ENCODE data around the gene FRMD6. TPM values are rescaled to one million over a fixed set of nuclear protein-coding genes. Genes with fewer than 3 reads are reported as not detected.

Gene FRMD6
- total RNA-seq, 1 experiment from 2014 or later = 18.7 TPM

- Histone ChIP-seq H3K36me3 (peaks cover 13% of the 10 kb centered on the region), H3K4me3 (no peak overlapping the region), H3K27ac (no peak overlapping the region), H3K4me1 (peaks cover 3% of the 10 kb centered on the region; the same call in 1 of the 2 replicates), H3K27me3 (no peaks in the 10 kb centered on the region), H3K9me3 (replicated peaks) (no peaks in the 10 kb centered on the region)
- no peak for DNase-seq
These were observed 55.6 kb downstream of the FRMD6 start for GRCh38 chr14:51707327-51707726.

GRCh38 chr14:51711505-51711904 lies 59.8 kb downstream of the FRMD6 start:
- no peak for DNase-seq
- Histone ChIP-seq H3K27ac (no peak overlapping the region), H3K36me3 (peaks cover 6% of the 10 kb centered on the region)

DNA sequence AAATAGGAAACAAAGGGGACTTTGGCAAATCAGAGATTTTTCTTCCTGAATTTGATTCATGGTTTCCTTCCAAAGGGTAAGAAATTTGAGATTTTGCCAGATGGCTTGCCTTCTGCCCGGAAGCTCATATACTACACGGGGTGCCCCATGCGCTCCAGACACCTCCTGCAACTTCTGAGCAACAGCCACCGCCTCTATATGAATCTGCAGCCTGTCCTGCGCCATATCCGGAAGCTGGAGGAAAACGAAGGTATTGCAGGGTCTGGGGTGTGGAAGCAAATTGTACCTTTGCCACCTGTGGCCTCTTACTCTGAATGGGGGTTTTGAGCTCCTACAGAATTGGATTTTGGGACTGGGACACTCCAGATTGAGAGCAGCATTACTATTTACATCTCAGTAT lies 63.5 kb downstream of the FRMD6 start:
- Histone ChIP-seq H3K4me3 (no peak overlapping the region), H3K27me3 (no peaks in the 10 kb centered on the region), H3K9me3 (replicated peaks) (no peaks in the 10 kb centered on the region), H3K4me1 (0 out of 2 replicates have a peak, but pooled peaks cover 5% of the 10 kb centered on the region), H3K27ac (no peak overlapping the region), H3K36me3 (peaks cover 18% of the 10 kb centered on the region)
- no peak for DNase-seq

More at GRCh38 chr14:51711505-51711904, 59.8 kb downstream of the FRMD6 start:
- no peaks in the 10 kb centered on the region for H3K9me3 ChIP-seq (replicated peaks)
- no peak overlapping the region for H3K4me3 ChIP-seq
- 0 out of 2 replicates have a peak, but pooled peaks cover 1% of the 10 kb centered on the region for H3K4me1 ChIP-seq
- H3K27me3 ChIP-seq = no peaks in the 10 kb centered on the region

- Histone ChIP-seq H3K9me3 (replicated peaks) (no peaks in the 10 kb centered on the region), H3K27me3 (no peaks in the 10 kb centered on the region), H3K36me3 (peaks cover 18% of the 10 kb centered on the region), H3K27ac (no peak overlapping the region), H3K4me3 (no peak overlapping the region), H3K4me1 (0 out of 2 replicates have a peak, but pooled peaks cover 5% of the 10 kb centered on the region)
- no peak for DNase-seq
These were observed 64.0 kb downstream of the FRMD6 start for GRCh38 chr14:51715742-51716141.

GRCh38 chr14:51716610-51717009 lies 64.9 kb downstream of the FRMD6 start:
- H3K4me3 ChIP-seq = no peak overlapping the region
- H3K4me1 ChIP-seq = 0 out of 2 replicates have a peak, but pooled peaks cover 5% of the 10 kb centered on the region
- H3K36me3 ChIP-seq = peaks cover 16% of the 10 kb centered on the region
- no peaks in the 10 kb centered on the region for H3K9me3 ChIP-seq (replicated peaks)
- no peak overlapping the region for H3K27ac ChIP-seq
- H3K27me3 ChIP-seq = no peaks in the 10 kb centered on the region
- peak in 1 of 2 experiments; percentile 24 for DNase-seq

DNA sequence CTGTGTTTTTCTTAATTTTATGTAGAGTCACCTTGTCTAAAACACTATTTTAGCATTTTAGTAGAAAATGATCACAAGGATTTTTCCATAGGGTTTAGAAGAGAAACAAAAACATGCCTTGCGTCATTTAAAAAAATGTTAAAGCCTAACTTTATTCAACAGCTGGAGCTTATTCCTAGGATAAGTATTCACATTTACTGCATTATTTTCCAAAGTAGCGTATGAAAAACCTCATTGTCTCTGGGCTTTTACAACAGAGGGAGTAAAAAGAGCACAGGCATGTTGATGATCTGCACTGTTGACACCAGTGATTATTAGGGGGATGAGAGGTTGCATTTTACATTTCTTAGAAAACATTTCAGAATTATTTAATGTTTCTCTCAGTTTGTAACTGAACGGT lies 66.1 kb downstream of the FRMD6 start:
- Histone ChIP-seq H3K4me3 (no peak overlapping the region), H3K27me3 (no peaks in the 10 kb centered on the region), H3K4me1 (0 out of 2 replicates have a peak, but pooled peaks cover 5% of the 10 kb centered on the region), H3K36me3 (peaks cover 16% of the 10 kb centered on the region; the same call in 1 of the 2 replicates), H3K27ac (no peak overlapping the region), H3K9me3 (replicated peaks) (no peaks in the 10 kb centered on the region)
- DNase-seq = no peak

DNA sequence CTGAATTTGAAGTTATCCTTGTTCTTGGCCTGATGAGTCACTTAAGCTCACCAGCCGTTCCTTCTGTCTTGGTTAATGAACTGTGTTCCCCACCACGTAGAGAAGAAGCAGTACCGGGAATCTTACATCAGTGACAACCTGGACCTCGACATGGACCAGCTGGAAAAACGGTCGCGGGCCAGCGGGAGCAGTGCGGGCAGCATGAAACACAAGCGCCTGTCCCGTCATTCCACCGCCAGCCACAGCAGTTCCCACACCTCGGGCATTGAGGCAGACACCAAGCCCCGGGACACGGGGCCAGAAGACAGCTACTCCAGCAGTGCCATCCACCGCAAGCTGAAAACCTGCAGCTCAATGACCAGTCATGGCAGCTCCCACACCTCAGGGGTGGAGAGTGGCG lies 68.2 kb downstream of the FRMD6 start:
- H3K36me3 ChIP-seq = peaks cover 18% of the 10 kb centered on the region; the same call in 1 of the 2 replicates
- DNase-seq = no peak

GRCh38 chr14:51723990-51724389 lies 72.3 kb downstream of the FRMD6 start:
- DNase-seq = no peak
- Histone ChIP-seq H3K27me3 (no peaks in the 10 kb centered on the region), H3K9me3 (replicated peaks) (no peaks in the 10 kb centered on the region), H3K4me3 (no peak overlapping the region), H3K4me1 (no peaks in the 10 kb centered on the region), H3K36me3 (peaks cover 20% of the 10 kb centered on the region), H3K27ac (no peak overlapping the region)

More for the DNA sequence above, 68.2 kb downstream of the FRMD6 start:
- H3K4me1 ChIP-seq = 0 out of 2 replicates have a peak, but pooled peaks cover 5% of the 10 kb centered on the region
- no peak overlapping the region for H3K4me3 ChIP-seq
- H3K27ac ChIP-seq = no peak overlapping the region
- no peaks in the 10 kb centered on the region for H3K27me3 ChIP-seq
- H3K9me3 ChIP-seq (replicated peaks) = no peaks in the 10 kb centered on the region

DNA sequence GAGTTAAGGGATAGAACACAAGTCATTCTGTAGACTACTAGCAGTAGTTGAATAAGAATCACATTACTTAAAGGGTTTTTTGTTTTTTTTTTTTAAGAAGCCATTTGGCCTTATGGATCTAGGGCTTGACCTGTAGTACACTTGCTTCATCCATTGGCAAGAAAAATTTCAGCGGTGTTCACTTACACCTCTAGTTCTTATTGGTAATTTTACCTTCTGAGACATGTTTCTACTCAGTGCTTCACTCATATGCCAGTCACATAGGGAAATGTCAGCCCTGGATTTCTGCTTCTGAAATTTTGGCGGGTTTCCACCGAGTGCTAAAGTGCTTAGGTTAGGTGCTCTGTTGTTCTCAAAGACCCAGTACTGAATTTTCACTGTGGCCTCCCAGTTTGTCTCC lies 72.9 kb downstream of the FRMD6 start:
- DNase-seq = no peak
- H3K4me1 ChIP-seq = no peaks in the 10 kb centered on the region
- H3K36me3 ChIP-seq = peaks cover 20% of the 10 kb centered on the region
- H3K4me3 ChIP-seq = no peak overlapping the region
- H3K27me3 ChIP-seq = no peaks in the 10 kb centered on the region
- no peak overlapping the region for H3K27ac ChIP-seq
- H3K9me3 ChIP-seq (replicated peaks) = no peaks in the 10 kb centered on the region

DNA sequence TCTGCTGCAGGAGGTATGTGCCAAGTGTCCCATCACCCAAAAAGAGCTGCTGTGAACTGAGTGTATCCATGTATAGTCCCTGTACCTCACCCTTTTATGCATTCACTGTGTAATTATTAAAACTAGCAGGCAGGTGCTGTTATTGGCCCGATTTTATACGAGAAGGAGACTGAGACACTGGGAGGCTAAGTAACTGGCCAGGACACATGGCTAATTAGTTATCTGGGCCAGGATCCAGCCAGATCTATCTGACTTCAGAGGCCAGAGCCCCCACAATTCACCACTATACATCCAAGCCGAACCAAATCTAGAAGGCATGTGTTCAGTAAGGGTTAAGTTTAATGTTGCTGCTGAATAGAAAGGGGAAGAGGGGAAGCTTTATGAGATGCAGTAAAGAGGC lies 73.4 kb downstream of the FRMD6 start:
- Histone ChIP-seq H3K4me1 (no peaks in the 10 kb centered on the region), H3K4me3 (no peak overlapping the region), H3K27ac (no peak overlapping the region), H3K27me3 (no peaks in the 10 kb centered on the region), H3K36me3 (peaks cover 20% of the 10 kb centered on the region), H3K9me3 (replicated peaks) (no peaks in the 10 kb centered on the region)
- DNase-seq = no peak

DNA sequence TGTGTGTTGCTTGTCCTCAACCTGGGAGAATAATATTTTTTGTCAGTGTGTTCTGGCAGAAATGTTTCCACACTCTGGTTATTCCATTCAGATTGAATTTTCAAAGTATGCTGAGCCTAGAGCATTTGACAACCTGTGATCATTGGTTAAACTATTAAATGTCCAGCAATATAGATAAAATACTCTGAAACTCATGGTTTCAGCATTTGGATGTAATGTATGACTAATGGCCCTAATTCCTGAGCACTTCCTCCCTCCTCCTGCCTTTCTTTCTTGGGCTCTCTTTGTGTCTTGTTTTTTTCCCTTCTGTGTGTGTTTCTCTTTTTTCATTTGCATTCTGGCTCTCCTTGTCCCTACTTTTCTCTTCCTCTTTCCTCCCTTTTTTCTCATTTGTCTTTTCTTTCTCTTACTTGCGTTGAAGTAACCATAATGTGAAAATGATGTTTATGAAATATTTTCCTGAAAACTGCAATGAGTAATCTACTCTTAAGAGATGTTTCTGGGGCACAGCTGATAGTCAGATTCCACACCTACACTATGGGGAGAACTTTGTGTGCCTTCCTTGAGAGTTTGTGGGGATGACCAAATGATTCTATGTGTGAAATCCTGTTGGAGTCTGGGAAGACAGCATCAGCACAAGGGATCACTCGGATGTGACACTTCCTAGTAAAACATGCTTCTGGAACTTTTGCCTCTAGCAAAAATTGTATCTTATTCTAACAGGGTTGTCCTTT lies 74.6 kb downstream of the FRMD6 start:
- no peak overlapping the region for H3K27ac ChIP-seq
- no peaks in the 10 kb centered on the region for H3K27me3 ChIP-seq
- no peak overlapping the region for H3K4me3 ChIP-seq
- H3K9me3 ChIP-seq (replicated peaks) = no peaks in the 10 kb centered on the region
- no peaks in the 10 kb centered on the region for H3K4me1 ChIP-seq
- peaks cover 20% of the 10 kb centered on the region for H3K36me3 ChIP-seq
- DNase-seq = no peak

DNA sequence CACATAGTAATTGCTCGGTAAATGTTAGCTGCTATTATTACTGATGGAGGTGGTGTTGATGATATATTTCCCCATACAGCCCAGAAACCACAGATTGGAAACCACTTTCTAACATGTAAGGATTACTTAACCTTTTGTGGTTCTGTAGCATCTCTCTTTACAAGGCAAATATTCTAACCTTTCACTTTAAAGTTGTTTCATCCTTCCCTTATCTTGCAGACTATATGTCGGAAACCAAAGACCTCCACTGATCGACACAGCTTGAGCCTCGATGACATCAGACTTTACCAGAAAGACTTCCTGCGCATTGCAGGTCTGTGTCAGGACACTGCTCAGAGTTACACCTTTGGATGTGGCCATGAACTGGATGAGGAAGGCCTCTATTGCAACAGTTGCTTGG lies 75.8 kb downstream of the FRMD6 start:
- DNase-seq = no peak
- Histone ChIP-seq H3K27me3 (no peaks in the 10 kb centered on the region), H3K9me3 (replicated peaks) (no peaks in the 10 kb centered on the region), H3K27ac (no peak overlapping the region), H3K36me3 (peaks cover 18% of the 10 kb centered on the region), H3K4me1 (no peaks in the 10 kb centered on the region), H3K4me3 (no peak overlapping the region)

- no peak for DNase-seq
- Histone ChIP-seq H3K9me3 (replicated peaks) (no peaks in the 10 kb centered on the region), H3K27ac (no peak overlapping the region), H3K36me3 (peaks cover 15% of the 10 kb centered on the region), H3K27me3 (no peaks in the 10 kb centered on the region), H3K4me3 (no peak overlapping the region), H3K4me1 (no peaks in the 10 kb centered on the region)
These were observed 78.4 kb downstream of the FRMD6 start for GRCh38 chr14:51730098-51730497.

GRCh38 chr14:51730684-51731083 lies 79.0 kb downstream of the FRMD6 start:
- Histone ChIP-seq H3K36me3 (peaks cover 15% of the 10 kb centered on the region), H3K4me1 (no peaks in the 10 kb centered on the region), H3K27ac (no peak overlapping the region), H3K4me3 (no peak overlapping the region), H3K9me3 (replicated peaks) (no peaks in the 10 kb centered on the region), H3K27me3 (no peaks in the 10 kb centered on the region)
- no peak for DNase-seq

GRCh38 chr14:51732494-51733112 lies 80.9 kb downstream of the FRMD6 start:
- Histone ChIP-seq H3K9me3 (replicated peaks) (no peaks in the 10 kb centered on the region), H3K4me1 (no peaks in the 10 kb centered on the region), H3K27me3 (no peaks in the 10 kb centered on the region), H3K4me3 (no peak overlapping the region), H3K36me3 (peaks cover 4% of the 10 kb centered on the region; the same call in 1 of the 2 replicates), H3K27ac (no peak overlapping the region)
- DNase-seq = no peak

All from SJCRH30 (cell line).